NOMO-1 treated with DMSO at 0.1 percent for 48 hours (cell line): ENCODE data around the gene MAP4.
A peak's percentile ranks its signal among the peaks of the same experiment; 100 is the strongest.
"Not testable (repeated sequence)": the region's sequence is repeated elsewhere in the genome, so short reads cannot be mapped to it uniquely, and the experiment has no call there.

Experiments used
- DNase-seq: peaks from one replicate; lab custom pipeline; 2025; ENCODE audit not compliant: unreplicated experiment; lab: John Stamatoyannopoulos, UW

The MAP4 gene

DNA sequence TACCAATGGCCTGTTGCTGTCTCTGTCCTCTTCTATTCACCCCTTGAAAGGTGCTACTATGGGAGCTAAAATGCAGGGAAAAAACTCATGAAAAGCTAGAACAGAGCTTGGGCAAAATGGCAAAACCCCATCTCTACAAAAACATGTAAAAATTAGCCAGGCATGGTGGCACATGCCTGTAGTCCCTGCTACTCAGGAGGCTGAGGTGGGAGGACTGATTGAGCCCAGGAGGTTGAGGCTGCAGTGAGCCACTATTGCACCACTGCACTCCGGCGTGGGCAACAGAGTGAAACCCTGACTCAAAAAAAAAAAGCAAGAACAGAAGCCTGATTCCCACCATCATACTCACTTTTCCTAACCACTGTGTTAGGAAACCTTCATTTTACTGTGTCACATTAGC is 1.9 kb downstream of the MAP4 start:
- no peak for DNase-seq

DNA sequence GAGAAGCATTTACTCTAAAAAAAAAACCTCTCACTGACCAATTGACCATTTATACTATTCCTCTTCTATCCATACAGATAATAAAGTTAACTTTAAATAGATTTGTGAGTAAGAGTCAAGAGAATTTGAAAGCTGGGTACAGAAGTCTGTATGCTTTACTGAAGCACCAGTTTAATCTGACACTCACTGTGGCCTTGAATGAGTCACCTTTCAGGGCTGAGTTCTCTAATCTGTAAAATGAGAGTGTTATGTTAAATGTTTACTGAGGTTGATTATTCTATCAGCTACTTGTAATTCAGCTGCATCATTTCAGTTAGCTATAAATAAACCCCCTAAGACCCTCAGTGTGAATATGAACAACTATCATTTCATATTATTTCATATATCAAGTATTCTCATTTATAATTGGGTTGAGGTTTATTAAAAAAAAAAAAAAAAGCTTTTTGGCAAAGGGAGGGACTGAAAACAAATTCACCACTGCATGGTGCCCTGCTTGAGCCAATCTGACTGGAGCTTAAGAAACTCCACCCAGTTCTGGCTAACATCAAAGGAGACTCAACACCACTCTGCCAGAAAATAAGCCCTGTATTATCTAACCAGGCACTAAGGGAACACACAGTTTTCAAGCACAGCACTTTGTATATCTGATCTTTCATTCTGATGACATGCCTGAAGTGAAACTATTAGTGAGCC is 2.8 kb downstream of the MAP4 start:
- no peak for DNase-seq

DNA sequence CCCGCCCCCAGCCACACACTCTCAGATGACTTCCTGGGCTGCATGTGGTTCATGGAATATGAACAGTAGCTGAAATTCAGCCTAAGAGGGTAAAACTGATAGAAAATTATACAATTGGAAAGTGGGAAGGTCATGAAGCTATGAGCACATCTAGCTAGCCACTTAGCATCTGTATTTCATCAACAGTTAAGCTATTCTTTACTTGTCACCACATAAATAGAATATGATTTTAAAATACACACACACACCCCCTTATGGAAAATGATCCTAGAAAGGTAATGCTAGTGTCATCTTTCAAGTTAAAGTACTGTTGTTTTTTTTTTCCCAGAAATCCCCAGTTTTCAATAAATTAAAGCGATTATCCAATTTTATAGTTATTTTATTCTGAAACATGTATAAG is 3.6 kb downstream of the MAP4 start:
- no peak for DNase-seq

DNA sequence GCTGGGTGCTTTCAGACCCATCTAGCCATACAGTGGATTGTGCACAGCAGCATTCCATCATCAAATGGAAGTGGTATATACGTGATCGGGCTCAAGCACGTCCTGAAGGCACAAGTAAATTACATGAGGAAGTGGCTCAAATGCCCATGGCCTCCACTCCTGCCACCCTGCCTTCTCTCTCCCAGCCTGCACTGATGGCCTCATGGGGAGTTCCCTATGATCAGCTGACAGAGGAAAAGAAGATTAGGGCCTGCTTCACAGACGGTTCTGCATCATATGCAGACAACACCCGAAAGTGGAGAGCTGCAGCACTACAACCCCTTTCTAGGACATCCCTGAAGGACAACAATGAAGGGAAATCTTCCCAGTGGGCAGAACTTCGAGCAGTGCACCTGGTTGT is 8.2 kb downstream of the MAP4 start:
- not testable (repeated sequence) for DNase-seq

DNA sequence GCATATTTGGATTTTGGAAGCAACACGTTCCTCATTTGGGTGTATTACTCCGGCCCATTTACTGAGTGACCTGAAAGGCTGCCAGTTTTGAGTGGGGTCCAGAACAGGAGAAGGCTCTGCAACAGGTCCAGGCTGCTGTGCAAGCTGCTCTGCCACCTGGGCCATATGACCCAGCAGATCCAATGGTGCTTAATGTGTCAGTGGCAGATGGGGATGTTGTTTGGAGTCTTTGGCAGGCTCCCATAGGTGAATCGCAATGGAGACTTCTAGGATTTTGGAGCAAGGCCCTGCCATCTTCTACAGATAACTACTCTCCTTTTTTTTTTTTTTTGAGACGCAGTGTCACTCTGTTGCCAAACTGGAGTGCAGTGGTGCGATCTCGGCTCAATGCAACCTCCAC is 8.9 kb downstream of the MAP4 start:
- DNase-seq = not testable (repeated sequence)

DNA sequence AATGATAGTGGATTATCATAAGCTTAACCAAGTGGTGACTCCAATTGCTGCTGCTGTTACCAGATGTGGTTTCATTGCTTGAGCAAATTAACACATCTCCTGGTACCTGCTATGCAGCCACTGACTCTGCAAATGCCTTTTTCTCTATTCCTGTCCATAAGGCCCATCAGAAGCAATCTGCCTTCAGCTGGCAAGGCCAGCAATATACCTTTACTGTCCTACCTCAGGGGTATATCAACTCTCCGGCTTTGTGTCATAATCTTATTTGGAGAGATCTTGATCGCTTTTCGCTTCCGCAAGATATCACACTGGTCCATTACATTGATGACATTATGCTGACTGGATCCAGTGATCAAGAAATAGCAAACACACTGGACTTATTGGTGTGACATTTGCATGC is 9.4 kb downstream of the MAP4 start:
- not testable (repeated sequence) for DNase-seq

DNA sequence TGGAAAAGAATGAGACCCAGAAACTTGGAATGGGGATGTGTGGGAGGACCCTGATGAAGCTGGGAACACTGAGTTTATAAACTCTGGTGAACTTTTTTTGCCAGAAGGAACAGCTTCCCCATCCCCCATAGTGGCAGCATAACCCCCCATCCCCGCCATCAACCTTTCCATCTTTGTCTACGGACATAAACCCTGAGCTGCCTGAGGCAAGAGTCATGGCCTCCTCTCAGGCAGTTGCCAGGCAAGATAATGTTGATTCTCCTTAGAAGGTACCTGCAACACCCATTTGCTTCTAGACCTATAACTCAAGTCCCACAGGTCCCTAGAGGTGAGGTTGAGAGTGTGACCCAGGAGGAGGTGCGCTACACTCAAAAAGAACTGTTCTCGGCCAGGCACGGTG is 11.5 kb downstream of the MAP4 start:
- no peak for DNase-seq

DNA sequence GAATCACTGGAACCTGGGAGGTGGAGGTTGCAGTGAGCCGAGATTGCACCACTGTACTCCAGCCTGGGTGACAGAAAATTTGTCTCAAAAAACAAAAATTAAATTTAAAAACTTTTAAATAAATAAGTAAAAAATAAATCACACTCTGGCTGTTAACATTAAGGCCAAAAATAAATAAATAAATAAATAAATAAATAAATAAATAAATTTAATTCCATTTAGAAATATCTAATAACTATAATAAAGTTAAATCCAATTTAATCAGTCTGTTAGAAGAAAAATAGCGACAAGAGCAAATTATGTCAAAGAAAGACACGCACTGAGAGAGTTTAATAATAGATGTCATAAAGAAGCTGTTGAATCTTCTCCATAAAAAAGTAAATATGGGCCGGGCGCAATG is 13.4 kb downstream of the MAP4 start:
- DNase-seq = no peak

DNA sequence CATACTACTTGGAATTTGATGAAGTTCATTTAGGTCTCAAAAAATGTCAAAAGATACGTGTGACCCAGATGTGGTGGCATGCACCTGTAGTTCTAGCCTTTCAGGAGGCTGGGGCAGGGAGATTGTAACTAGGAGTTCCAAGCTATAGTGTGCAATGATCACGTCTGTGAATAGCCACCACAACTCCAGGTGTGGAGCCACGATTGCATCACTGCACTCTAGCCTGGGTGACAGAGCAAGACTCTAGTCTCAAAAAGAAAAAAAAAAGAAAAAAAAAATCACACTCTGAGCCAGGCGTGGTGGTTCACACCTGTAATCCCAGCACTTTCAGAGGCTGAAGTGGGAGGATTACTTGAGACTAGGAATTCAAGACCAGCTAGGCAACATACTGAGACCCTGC is 14.2 kb downstream of the MAP4 start:
- DNase-seq = no peak

DNA sequence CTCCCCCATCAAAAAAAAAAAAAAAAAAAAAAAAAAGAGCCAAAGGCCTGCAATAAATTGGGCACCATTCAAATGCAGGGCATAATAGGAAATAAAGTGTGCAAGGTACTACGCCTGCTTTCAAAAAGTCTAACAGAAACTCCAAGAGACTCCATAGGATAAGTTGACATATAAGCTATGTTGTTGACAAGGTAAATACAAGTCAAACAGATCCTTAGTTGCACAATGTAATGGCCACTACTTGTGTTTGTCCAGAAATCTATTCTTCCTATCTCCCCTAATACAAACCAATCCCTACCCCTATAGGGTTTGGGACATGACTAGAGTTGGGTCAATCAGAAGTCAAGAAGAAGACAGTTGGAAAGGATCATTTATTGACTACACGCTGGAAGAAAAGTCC is 16.0 kb downstream of the MAP4 start:
- no peak for DNase-seq

DNA sequence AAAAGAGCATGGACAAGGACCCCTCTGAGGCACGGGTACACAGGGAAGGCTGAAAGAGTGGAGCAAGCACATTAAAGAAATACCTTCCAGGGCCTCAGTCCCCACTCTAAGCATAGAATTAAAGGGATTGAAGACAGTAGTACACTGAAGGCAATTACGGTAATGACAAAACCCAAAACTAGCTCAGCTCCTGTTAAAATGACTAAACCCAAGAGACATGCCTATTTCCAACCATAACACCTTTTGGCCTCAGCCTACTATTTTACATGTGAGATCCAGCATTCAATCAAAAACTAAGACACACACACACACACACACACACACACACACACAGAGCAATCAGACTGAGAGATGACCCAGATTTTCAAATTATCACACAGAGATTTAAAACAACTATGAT is 19.8 kb downstream of the MAP4 start:
- DNase-seq = no peak

DNA sequence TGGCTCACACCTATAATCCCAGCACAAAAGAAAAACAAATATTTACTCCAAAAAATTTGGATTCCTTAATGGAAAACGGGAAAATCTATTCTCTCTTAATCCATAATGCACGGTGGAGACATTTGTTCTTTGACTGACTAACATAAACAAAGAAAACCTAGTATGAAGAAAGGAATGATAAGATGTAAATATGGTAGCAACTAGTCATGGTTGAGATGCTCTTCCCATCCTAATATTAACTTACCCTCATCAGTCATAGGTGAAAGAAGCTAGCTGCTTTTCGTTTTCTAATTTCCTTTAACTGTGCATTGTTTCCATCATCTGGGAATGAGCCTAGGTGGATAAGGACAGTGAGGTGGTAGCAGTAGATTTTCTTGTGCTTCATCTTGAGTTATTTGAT is 22.0 kb downstream of the MAP4 start:
- no peak for DNase-seq

DNA sequence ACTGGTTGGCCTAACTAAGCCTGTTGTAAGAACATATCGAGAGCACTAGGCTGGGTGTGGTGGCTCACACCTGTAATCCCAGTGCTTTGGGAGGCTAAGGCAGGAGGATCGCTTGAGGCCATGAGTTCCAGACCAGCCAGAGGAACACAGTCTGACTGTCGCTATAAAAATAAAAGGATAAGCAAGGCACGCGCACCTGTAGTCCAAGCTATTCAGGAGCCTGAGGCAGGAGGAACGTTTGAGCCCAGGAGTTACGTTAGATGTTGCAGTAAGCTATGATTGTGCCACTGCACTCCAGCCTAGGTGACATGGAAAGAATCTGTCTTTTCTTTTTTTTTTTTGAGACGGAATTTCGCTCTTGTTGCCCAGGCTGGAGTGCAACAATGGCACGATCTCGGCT is 24.9 kb downstream of the MAP4 start:
- DNase-seq = no peak

DNA sequence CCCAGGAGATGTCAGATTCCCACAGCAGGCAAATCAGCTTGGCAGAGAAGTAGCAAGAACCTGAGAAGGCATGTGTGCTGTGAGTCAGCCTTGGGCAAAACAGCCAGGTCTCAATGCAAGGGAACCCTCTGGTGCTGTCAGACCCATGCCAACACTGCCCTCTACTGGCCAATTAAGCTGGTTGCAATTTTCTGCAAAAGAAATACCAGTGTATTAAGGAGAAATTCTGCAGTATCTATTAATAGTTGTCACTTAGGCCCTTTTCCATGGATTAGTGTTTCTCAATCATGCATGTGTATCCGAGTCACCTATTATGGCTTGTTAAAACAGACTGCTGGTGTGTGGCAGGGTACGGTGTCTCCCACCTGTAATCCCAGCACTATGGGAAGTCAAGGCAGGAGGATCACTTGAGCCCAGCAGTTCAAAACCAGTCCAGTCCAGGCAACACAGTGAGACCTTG is 26.2 kb downstream of the MAP4 start:
- DNase-seq = peak; percentile 85

DNA sequence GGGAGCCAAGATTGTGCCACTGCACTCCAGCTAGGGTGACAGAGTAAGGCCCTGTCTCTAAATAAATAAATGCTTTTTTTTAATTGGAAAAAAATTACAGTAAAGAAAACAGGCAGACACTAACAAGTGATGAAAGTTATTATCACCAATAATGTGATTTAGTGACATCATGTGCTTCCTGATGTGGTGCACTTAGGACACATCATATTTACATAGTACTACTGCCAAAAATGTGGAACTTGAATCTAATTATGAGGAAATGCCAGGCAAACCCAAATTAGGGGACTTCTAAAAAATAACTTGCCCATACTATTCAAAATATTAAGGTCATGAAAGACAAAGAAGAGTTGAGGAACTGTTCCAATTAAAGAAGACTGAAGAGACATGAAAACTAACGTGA is 30.8 kb downstream of the MAP4 start:
- peak; percentile 35 for DNase-seq

DNA sequence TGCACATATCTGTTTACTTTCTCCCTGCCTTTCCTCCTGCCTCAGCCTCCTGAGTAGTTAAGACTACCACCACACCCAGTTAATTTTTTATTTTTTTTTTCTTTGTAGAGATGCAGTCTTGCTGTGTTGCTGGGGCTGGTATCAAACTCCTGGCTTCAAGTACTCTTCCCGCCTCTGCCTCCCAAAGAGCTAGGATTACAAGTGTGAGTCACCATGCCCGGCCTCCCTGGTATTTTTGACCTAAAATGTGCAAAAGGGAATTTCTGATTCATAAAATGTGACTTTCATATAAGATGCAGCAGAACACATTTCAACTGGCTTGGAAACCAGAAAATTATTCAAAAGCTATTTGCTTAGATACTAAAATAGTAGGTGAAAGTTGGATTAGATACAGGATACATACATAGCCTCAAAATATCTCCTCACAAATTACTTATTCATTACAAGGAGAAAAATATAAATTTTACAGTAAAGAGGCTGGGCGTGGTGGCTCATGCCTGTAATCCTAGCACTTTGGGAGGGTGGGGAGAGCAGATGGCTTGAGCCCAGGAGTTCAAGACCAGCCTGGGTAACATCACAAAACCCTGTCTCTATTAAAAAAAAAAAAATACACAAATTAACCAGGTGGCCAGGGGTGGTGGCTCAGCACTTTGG is 32.0 kb downstream of the MAP4 start:
- DNase-seq = no peak

DNA sequence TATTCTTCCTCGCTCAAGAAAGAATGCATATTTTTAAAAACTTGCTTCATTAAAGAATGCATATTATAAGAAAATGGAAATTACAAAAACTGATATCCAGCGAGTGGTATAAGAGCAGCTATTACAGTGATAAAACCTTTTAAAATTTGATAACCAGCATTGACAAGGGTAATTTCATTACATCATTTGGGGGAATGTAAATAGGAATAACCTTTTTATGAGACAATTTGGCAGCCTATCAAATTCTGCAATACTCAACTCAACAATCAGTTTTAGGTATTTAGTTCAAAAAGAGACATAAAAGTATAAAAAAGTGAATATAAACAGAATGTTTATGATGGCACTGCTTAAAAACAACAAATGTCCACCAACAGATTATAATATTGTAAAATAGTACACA is 35.4 kb downstream of the MAP4 start:
- DNase-seq = no peak

DNA sequence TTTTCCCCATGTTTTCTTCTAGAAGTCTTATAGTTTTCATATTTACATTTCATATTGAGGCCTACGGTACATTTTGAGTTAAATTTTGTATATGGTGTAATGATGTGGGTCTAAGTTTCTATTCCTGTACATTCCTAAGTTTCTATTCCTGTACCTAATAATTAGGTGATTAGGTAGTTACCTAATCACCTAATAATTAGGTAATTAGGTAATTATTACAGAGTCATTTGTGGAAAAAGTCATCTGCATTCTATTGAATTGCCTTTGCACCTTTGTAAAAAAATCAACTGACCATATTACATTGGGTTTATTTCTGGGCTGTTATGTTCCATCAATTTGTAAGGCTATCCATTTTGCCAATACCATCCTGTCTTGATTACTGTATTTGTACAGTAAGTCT is 37.1 kb downstream of the MAP4 start:
- DNase-seq = no peak

DNA sequence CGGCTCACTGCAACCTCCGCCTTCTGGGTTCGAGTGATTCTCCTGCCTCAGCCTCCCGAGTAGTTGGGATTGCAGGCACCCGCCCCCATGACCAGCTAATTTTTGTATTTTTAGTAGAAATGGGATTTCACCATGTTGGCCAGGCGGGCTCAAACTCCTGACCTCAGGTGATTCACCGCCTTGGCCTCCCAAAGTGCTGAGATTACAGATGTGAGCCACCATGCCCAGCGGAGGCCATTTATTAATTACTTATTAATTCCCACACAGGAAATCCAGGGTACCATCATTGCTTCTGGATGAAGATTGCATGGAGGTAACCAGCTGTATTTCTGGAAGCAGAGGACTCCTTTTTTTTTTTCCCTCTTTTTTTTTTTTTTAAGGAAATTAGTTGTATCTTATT is 37.8 kb downstream of the MAP4 start:
- DNase-seq = no peak

DNA sequence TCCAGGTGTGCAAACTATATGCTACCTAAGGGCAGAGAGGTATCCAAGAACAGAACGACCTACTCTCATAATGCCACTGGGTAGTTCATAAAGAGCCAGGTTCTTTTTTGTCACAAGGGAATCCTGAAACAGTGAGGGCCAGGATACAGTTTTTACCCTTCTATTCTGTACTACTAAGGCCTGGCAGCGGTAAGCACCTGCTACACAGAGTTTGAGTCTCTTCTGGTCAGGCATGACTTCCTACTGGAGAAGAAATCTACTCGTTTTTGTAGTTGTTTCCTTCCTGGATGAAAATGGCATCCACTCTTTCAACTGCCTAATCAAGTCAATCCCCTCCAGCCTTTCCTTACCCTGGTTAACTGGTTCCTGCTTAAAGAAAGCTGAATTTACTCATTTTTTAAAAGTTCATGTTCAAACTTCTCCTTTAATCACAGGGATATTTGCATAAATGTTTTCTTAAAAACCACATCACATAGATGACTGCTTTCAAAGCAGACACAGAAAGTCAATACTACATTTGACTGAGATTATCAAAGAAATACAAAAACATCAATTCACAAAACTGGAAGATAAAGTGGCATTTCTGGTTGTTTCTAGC is 40.0 kb downstream of the MAP4 start:
- DNase-seq = no peak

DNA sequence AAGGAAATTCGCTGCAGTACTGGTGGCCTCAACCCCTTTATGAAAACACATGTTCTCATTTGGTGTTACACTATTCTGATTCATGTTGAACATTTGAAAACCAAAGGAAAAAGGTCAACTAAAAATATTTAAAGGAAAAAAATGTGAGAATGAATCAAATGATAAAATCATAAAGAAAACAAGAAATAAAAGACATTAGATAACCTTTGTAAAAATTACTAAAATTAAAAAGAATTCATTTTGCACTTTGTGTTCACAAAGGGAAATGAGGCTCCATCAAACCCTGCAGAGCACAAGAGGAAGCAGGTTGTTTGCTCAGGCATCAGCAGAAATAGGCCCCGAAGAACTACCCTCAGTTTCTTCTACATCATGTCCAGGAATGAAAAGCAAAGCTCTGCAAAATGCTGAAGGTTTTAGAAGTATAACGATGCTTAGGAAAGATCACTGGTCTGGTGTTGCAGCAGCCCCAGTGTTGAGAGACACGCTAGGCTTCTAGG is 41.2 kb downstream of the MAP4 start:
- no peak for DNase-seq

DNA sequence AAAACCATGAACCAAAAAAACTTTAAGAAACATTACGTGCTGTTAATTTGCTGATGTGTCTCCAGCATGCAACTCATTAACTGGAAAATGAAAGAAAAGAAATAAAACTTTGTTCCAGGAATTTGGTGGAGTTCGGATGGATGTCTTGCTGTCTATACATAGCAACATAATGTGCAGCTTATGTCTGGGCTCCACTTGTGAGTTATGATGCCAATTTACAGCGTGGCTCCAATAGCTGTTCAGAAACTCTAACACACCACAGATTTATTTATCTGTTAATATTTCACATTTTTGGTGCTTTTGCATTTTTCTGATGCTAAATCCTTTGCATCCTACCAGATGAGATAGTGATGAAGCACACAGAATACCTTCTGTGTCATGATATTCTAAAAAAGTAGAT is 45.1 kb downstream of the MAP4 start:
- no peak for DNase-seq
